HG03439 (cell line): Measurements from ENCODE around the gene C4orf17.
A peak's percentile ranks its signal among the peaks of the same experiment; 100 is the strongest.

ENCODE experiments used
- ATAC-seq: cut with Tn5 transposase; IDR thresholded peaks from one replicate; pipeline ENCODE4 v1.9.1; 2021; ENCODE audit warnings: mild to moderate bottlenecking, moderate library complexity; ENCODE audit not compliant: unreplicated experiment

The C4orf17 gene

GRCh38 chr4:99536271-99536670, 25.4 kb downstream of the C4orf17 start:
- no peak for ATAC-seq

- no peak for ATAC-seq
Observed at GRCh38 chr4:99536848-99537247, 26.0 kb downstream of the C4orf17 start.

- ATAC-seq: no peak
Observed at GRCh38 chr4:99537674-99538073, 26.9 kb downstream of the C4orf17 start.

GRCh38 chr4:99540277-99540939, 29.6 kb downstream of the C4orf17 start:
- no peak for ATAC-seq

GRCh38 chr4:99552872-99553271, 42.1 kb downstream of the C4orf17 start:
- ATAC-seq: no peak

- ATAC-seq: peak; percentile 97
Observed at GRCh38 chr4:99563310-99564186, 52.7 kb downstream of the C4orf17 start, which contains the start of gene TRMT10A. TSS of gene TRMT10A (minus strand) at chr4:99564039. CDS start at chr4:99559338, 4,701 bp downstream.

- no peak for ATAC-seq
Observed at GRCh38 chr4:99564921-99565320, 54.1 kb downstream of the C4orf17 start.

- no peak for ATAC-seq
Observed at GRCh38 chr4:99571883-99572282, 61.1 kb downstream of the C4orf17 start.

- ATAC-seq: no peak
Observed at GRCh38 chr4:99572527-99573240, 61.9 kb downstream of the C4orf17 start.

GRCh38 chr4:99573735-99574368, 63.0 kb downstream of the C4orf17 start:
- no peak for ATAC-seq

- ATAC-seq: peak; percentile 60
Observed at GRCh38 chr4:99574530-99575324, 63.9 kb downstream of the C4orf17 start, which contains the start of gene MTTP. TSS of gene MTTP (plus strand) at chr4:99574824. CDS start at chr4:99574910, 86 bp downstream.

GRCh38 chr4:99578714-99579113, 67.9 kb downstream of the C4orf17 start:
- no peak for ATAC-seq

- ATAC-seq: no peak
Observed at GRCh38 chr4:99585516-99585915, 74.7 kb downstream of the C4orf17 start.

GRCh38 chr4:99586322-99586721, 75.5 kb downstream of the C4orf17 start:
- ATAC-seq: no peak

- ATAC-seq: no peak
Observed at GRCh38 chr4:99586797-99587196, 76.0 kb downstream of the C4orf17 start.

GRCh38 chr4:99587309-99587708, 76.5 kb downstream of the C4orf17 start:
- no peak for ATAC-seq

GRCh38 chr4:99587803-99588202, 77.0 kb downstream of the C4orf17 start:
- no peak for ATAC-seq

GRCh38 chr4:99591757-99592156, 80.9 kb downstream of the C4orf17 start:
- no peak for ATAC-seq
